22Rv1 (cell line): ENCODE measurements around the gene FGD6.
"Not testable (repeated sequence)": the region's sequence is repeated elsewhere in the genome, so short reads cannot be mapped to it uniquely, and the experiment has no call there.

Source experiments
- H3K27ac ChIP-seq: fragments of 450-650 bp; 2 replicates; pipeline ENCODE4 v1.5.1; 2017
- CTCF ChIP-seq: fragments of 450-650 bp; IDR thresholded peaks from 2 replicates; pipeline ENCODE4 v1.5.1; 2017; ENCODE audit warnings: mild to moderate bottlenecking
- ZFX ChIP-seq: fragments of 450-650 bp; IDR thresholded peaks from 2 replicates; pipeline ENCODE4 v1.6.1; 2017; ENCODE audit warnings: antibody characterized with exemption, borderline replicate concordance

The FGD6 gene

GRCh38 chr12:95197636-95198035, 19.6 kb downstream of the FGD6 start:
- no peak overlapping the region for H3K27ac ChIP-seq
- TF ChIP-seq ZFX, result no peak

- not testable (repeated sequence) for H3K27ac ChIP-seq
Measured at GRCh38 chr12:95196875-95197569, 20.2 kb downstream of the FGD6 start.

- TF ChIP-seq CTCF, result no peak
Measured at GRCh38 chr12:95195122-95195521, 22.1 kb downstream of the FGD6 start.

GRCh38 chr12:95193139-95193538, 24.1 kb downstream of the FGD6 start:
- TF ChIP-seq CTCF (no peak), ZFX (no peak)
- no peak overlapping the region for H3K27ac ChIP-seq

More at GRCh38 chr12:95195122-95195521, 22.1 kb downstream of the FGD6 start:
- H3K27ac ChIP-seq, result no peak overlapping the region

- TF ChIP-seq CTCF, result no peak
- no peak for TF ChIP-seq ZFX
- no peak overlapping the region for H3K27ac ChIP-seq
Measured at GRCh38 chr12:95192271-95192670, 25.0 kb downstream of the FGD6 start.

- no peak for TF ChIP-seq ZFX
- no peak for TF ChIP-seq CTCF
- H3K27ac ChIP-seq, result no peak overlapping the region
Measured at GRCh38 chr12:95191060-95191696, 26.1 kb downstream of the FGD6 start.

- H3K27ac ChIP-seq, result no peak overlapping the region
- TF ChIP-seq ZFX, result no peak
Measured at GRCh38 chr12:95187865-95188415, 29.3 kb downstream of the FGD6 start.

GRCh38 chr12:95185854-95186253, 31.4 kb downstream of the FGD6 start:
- H3K27ac ChIP-seq, result no peak overlapping the region
- no peak for TF ChIP-seq ZFX
- TF ChIP-seq CTCF, result no peak

- H3K27ac ChIP-seq, result no peak overlapping the region
Measured at GRCh38 chr12:95185072-95185471, 32.2 kb downstream of the FGD6 start.

More at GRCh38 chr12:95185072-95185471, 32.2 kb downstream of the FGD6 start:
- TF ChIP-seq ZFX (no peak), CTCF (no peak)
